SK-N-SH (cell line): ENCODE measurements around the gene DLX5. TPM values are rescaled to one million over a fixed set of nuclear protein-coding genes. Genes with fewer than 3 reads are reported as not detected.

Experiments
- CTCF ChIA-PET: fragments of 300-600, 350-600 bp; formaldehyde crosslinking; extraction: SDS; loops from one replicate; lab custom pipeline; 2021; lab: Yijun Ruan, JAX
- POLR2A ChIA-PET: fragments of 350-600 bp; sonication (Branson Sonifier 250); formaldehyde crosslinking; extraction: SDS; loops from one replicate; lab custom pipeline; 2020; ENCODE audit warnings: antibody characterized with exemption, inconsistent platforms; lab: Yijun Ruan, JAX
- DNase-seq: peaks from one replicate; pipeline ENCODE4 v3.0.0; 2012
- H2AFZ ChIP-seq: fragments of 200-600 bp; sonication (generic); 2 replicates; pipeline ENCODE4 v1.8.1; 2016; ENCODE audit warnings: antibody characterized with exemption, mild to moderate bottlenecking, low read depth
- H3F3A ChIP-seq: fragments of 200-600 bp; sonication (generic); replicated peaks from 2 replicates; pipeline ENCODE3; 2016; ENCODE audit warnings: antibody characterized with exemption, mild to moderate bottlenecking; ENCODE audit not compliant: insufficient read depth
- H3K27ac ChIP-seq, 2 experiments: fragments of 200-500 bp in 1 of 2; fragments of 200-600 bp in 1 of 2; sonication (Bioruptor generic) in 1 of 2; sonication (generic), shearing (Covaris generic) in 1 of 2; 2 replicates each; pipeline versions ENCODE4 v1.5.1 to v1.6.1; 2014 to 2016; ENCODE audit warnings: low read depth in 2 of 2, inconsistent platforms in 1 of 2, low read length in 1 of 2, mild to moderate bottlenecking in 1 of 2, mixed read lengths in 1 of 2
- H3K27me3 ChIP-seq: fragments of 200-600 bp; sonication (generic), shearing (Covaris generic); 2 replicates; pipeline ENCODE4 v1.6.1; 2016; ENCODE audit warnings: mixed run types; ENCODE audit not compliant: insufficient read depth
- H3K36me3 ChIP-seq, 2 experiments: fragments of 200-500 bp in 1 of 2; fragments of 200-600 bp in 1 of 2; sonication (Bioruptor generic) in 1 of 2; sonication (generic) in 1 of 2; replicated peaks in 1 of 2; 2 replicates each; pipeline versions ENCODE3 to v1.5.1; 2014 to 2016; ENCODE audit warnings: low read length in 1 of 2, mild to moderate bottlenecking in 1 of 2; ENCODE audit not compliant: insufficient read depth in 2 of 2, control insufficient read depth in 1 of 2
- H3K4me1 ChIP-seq, 2 experiments: fragments of 200-500 bp in 1 of 2; fragments of 200-600 bp in 1 of 2; sonication (Bioruptor generic) in 1 of 2; sonication (generic), shearing (Covaris generic) in 1 of 2; 2 replicates each; pipeline versions ENCODE4 v1.5.1 to v1.6.1; 2014 to 2016; ENCODE audit warnings: low read depth in 1 of 2, low read length in 1 of 2, mixed run types in 1 of 2; ENCODE audit not compliant: insufficient read depth in 2 of 2, control insufficient read depth in 1 of 2
- H3K4me2 ChIP-seq: fragments of 200-600 bp; sonication (generic), shearing (Covaris generic); 2 replicates; pipeline ENCODE4 v1.6.1; 2017; ENCODE audit warnings: mixed run types
- H3K4me3 ChIP-seq, 2 experiments: fragments of 200-500 bp in 1 of 2; fragments of 200-600 bp in 1 of 2; sonication (Bioruptor generic) in 1 of 2; sonication (generic), shearing (Covaris generic) in 1 of 2; 2 replicates each; pipeline versions ENCODE4 v1.5.1 to v1.8.1; 2014 to 2016; ENCODE audit warnings: low read depth in 2 of 2, inconsistent platforms in 1 of 2, low read length in 1 of 2, mild to moderate bottlenecking in 1 of 2, mixed read lengths in 1 of 2, moderate library complexity in 1 of 2
- H3K79me2 ChIP-seq: fragments of 200-600 bp; sonication (generic); 2 replicates; pipeline ENCODE4 v1.8.1; 2017; ENCODE audit warnings: mild to moderate bottlenecking; ENCODE audit not compliant: insufficient read depth
- H3K9ac ChIP-seq: fragments of 200-600 bp; sonication (generic); 2 replicates; pipeline ENCODE4 v1.6.1; 2017; ENCODE audit warnings: mixed run types
- H3K9me2 ChIP-seq: fragments of 200-600 bp; sonication (generic); 2 replicates; pipeline ENCODE4 v1.6.1; 2017; ENCODE audit warnings: mixed run types
- H3K9me3 ChIP-seq: fragments of 200-600 bp; sonication (generic); 2 replicates; pipeline ENCODE4 v1.6.1; 2017; ENCODE audit warnings: mixed run types, mild to moderate bottlenecking, moderate library complexity
- H4K20me1 ChIP-seq: fragments of 200-600 bp; sonication (generic); 2 replicates; pipeline ENCODE4 v1.6.1; 2017; ENCODE audit warnings: mild to moderate bottlenecking, mixed run types; ENCODE audit not compliant: insufficient read depth
- CHD2 ChIP-seq: fragments of 150-350 bp; IDR thresholded peaks from 2 replicates; pipeline ENCODE4 v1.6.1; 2018; ENCODE audit warnings: low read length; ENCODE audit not compliant: partially characterized antibody
- EP300 ChIP-seq, 2 experiments: IDR thresholded peaks; 2 replicates each; pipeline versions ENCODE4 v1.4.0 to v1.6.1; 2012; ENCODE audit warnings: borderline replicate concordance in 1 of 2, low read depth in 1 of 2, low read length in 1 of 2
- FOXJ3 ChIP-seq: sonication (generic); formaldehyde crosslinking; IDR thresholded peaks from 2 replicates; pipeline ENCODE4 v1.5.1; 2020; ENCODE audit warnings: mild to moderate bottlenecking, missing genetic modification reagents
- GABPA ChIP-seq: IDR thresholded peaks from 2 replicates; pipeline ENCODE4 v1.4.0; 2012; ENCODE audit warnings: low read depth, mild to moderate bottlenecking
- GATA2 ChIP-seq: sonication (generic); formaldehyde crosslinking; IDR thresholded peaks from 2 replicates; pipeline ENCODE4 v1.5.0; 2020; ENCODE audit warnings: mild to moderate bottlenecking, missing genetic modification reagents
- MXI1 ChIP-seq: IDR thresholded peaks from 2 replicates; pipeline ENCODE4 v1.6.1; 2012; ENCODE audit warnings: mild to moderate bottlenecking, low read depth, low read length, improper control_type of control experiment
- NRF1 ChIP-seq: IDR thresholded peaks from 2 replicates; pipeline ENCODE4 v1.6.1; 2012; ENCODE audit warnings: low read depth, mild to moderate bottlenecking, low read length
- PBX3 ChIP-seq: IDR thresholded peaks from 2 replicates; pipeline ENCODE4; 2012
- POLR2AphosphoS5 ChIP-seq: IDR thresholded peaks from 2 replicates; pipeline ENCODE4 v1.6.1; 2012; ENCODE audit warnings: low read depth, low read length
- RAD21 ChIP-seq: IDR thresholded peaks from 2 replicates; pipeline ENCODE4 v1.6.1; 2012; ENCODE audit warnings: mild to moderate bottlenecking, low read length
- RCOR1 ChIP-seq: fragments of 150-350 bp; IDR thresholded peaks from 2 replicates; pipeline ENCODE4 v1.6.1; 2017; ENCODE audit warnings: antibody characterized with exemption, low read length
- RFX5 ChIP-seq: IDR thresholded peaks from 2 replicates; pipeline ENCODE4 v1.6.1; 2012; ENCODE audit warnings: mild to moderate bottlenecking, improper control_type of control experiment, low read length
- SIN3A ChIP-seq: IDR thresholded peaks from 2 replicates; pipeline ENCODE4 v1.6.1; 2012; ENCODE audit warnings: low read depth, mild to moderate bottlenecking, low read length, moderate library complexity, borderline replicate concordance
- TCF12 ChIP-seq: IDR thresholded peaks from 2 replicates; pipeline ENCODE4 v1.4.0; 2012
- USF1 ChIP-seq: IDR thresholded peaks from 2 replicates; pipeline ENCODE4 v1.4.0; 2012; ENCODE audit warnings: low read depth, borderline replicate concordance
- whole genome bisulfite sequencing: methylation state at CpG from one replicate; pipeline ENCODE4 v1.1.6; 2017; ENCODE audit warnings: low lambda C conversion rate; 5-methylcytosine and 5-hydroxymethylcytosine counted together
- polyA plus RNA-seq, 3 experiments: library from polyadenylated mRNA; depleted of rRNA; stranded (reverse); fragments of >200 nt; gene quantifications; 2 replicates each; pipeline ENCODE4 v1.2.3, GENCODE V29; 2012

DLX5 gene
- polyA plus RNA-seq, 1 of the 3 experiments (the other 2 are of a cell fraction), result not detected

GRCh38 chr7:96982586-96982985 is 42.0 kb downstream of the DLX5 start (continued):
- TF ChIP-seq EP300 (IDR thresholded peaks at IDR 0.05; ENCODE audit: borderline replicate concordance in 1 of 2, low read depth in 1 of 2, low read length in 1 of 2), result no peak
- TF ChIP-seq RFX5, result no peak
- no peak for TF ChIP-seq FOXJ3
- no peak for TF ChIP-seq SIN3A
- TF ChIP-seq POLR2AphosphoS5, result no peak

- H3K36me3 ChIP-seq, result no peaks in the 10 kb centered on the region
- no peak overlapping the region for H3K27ac ChIP-seq
- ChIA-PET CTCF (interaction anchor here (1.0 to 1.5 kb wide), 3 partner anchors 10 to 85 kb away, joined by 3 to 4 read pairs (median 3); no protein-coding TSS in a partner anchor), POLR2A (no interaction called here)
- no peaks in the 10 kb centered on the region for H3K27me3 ChIP-seq
- WGBS, result 38% methylated on average over 2 of the region's 2 CpGs
- no peak overlapping the region for H2AFZ ChIP-seq
- no peaks in the 10 kb centered on the region for H3K9me3 ChIP-seq
- no peaks in the 10 kb centered on the region for H3K79me2 ChIP-seq
- DNase-seq, result no peak
- no peaks in the 10 kb centered on the region for H3K4me1 ChIP-seq
- H3F3A ChIP-seq, result no peaks in the 10 kb centered on the region
- no peak overlapping the region for H3K4me2 ChIP-seq
- TF ChIP-seq NRF1 (no peak), GATA2 (CRISPR knock-in tag) (no peak), SIN3A (no peak), RCOR1 (no peak), GABPA (no peak), TCF12 (no peak), PBX3 (no peak)
- H3K9ac ChIP-seq, result no peak overlapping the region
- no peak overlapping the region for H3K4me3 ChIP-seq
- no peaks in the 10 kb centered on the region for H3K9me2 ChIP-seq
- no peaks in the 10 kb centered on the region for H4K20me1 ChIP-seq
Observed at GRCh38 chr7:96979551-96980276, 44.9 kb downstream of the DLX5 start.

GRCh38 chr7:96977445-96977844 is 47.2 kb downstream of the DLX5 start:
- no peaks in the 10 kb centered on the region for H3K4me1 ChIP-seq
- no peak overlapping the region for H3K4me2 ChIP-seq
- peaks cover 4% of the 10 kb centered on the region for H3F3A ChIP-seq
- H4K20me1 ChIP-seq, result no peaks in the 10 kb centered on the region
- H2AFZ ChIP-seq, result no peak overlapping the region
- no peaks in the 10 kb centered on the region for H3K27me3 ChIP-seq
- no peak overlapping the region for H3K9ac ChIP-seq
- no peaks in the 10 kb centered on the region for H3K9me2 ChIP-seq
- DNase-seq, result peak; percentile 34
- no peaks in the 10 kb centered on the region for H3K36me3 ChIP-seq
- no peaks in the 10 kb centered on the region for H3K79me2 ChIP-seq
- TF ChIP-seq RCOR1 (peak; percentile 43; the same call in 1 of the 2 replicates), RAD21 (0 out of 2 replicates have a peak, but pooled peaks have one; percentile 1), USF1 (no peak), MXI1 (peak; percentile 14; the same call in 1 of the 2 replicates), GATA2 (CRISPR knock-in tag) (peak; percentile 76), CHD2 (no peak), EP300 (IDR thresholded peaks at IDR 0.05; ENCODE audit: borderline replicate concordance in 1 of 2, low read depth in 1 of 2, low read length in 1 of 2) (peak in 1 of 2 experiments; percentile 44; a peak in 1 of 4 replicates)
- H3K9me3 ChIP-seq, result no peaks in the 10 kb centered on the region
- H3K4me3 ChIP-seq, result no peak overlapping the region
- ChIA-PET CTCF (interaction anchor here (1.4 kb wide), 1 partner anchor 10 kb away, joined by 3 read pairs; no protein-coding TSS in a partner anchor), POLR2A (no interaction called here)
- H3K27ac ChIP-seq, result no peak overlapping the region
